NCI-H345 treated with DMSO at 0.1 percent for 48 hours (cell line): ENCODE results near the gene PLAAT4.

Experiments used
- DNase-seq: peaks from one replicate; lab custom pipeline; 2025; ENCODE audit not compliant: unreplicated experiment; lab: John Stamatoyannopoulos, UW

PLAAT4 gene

DNA sequence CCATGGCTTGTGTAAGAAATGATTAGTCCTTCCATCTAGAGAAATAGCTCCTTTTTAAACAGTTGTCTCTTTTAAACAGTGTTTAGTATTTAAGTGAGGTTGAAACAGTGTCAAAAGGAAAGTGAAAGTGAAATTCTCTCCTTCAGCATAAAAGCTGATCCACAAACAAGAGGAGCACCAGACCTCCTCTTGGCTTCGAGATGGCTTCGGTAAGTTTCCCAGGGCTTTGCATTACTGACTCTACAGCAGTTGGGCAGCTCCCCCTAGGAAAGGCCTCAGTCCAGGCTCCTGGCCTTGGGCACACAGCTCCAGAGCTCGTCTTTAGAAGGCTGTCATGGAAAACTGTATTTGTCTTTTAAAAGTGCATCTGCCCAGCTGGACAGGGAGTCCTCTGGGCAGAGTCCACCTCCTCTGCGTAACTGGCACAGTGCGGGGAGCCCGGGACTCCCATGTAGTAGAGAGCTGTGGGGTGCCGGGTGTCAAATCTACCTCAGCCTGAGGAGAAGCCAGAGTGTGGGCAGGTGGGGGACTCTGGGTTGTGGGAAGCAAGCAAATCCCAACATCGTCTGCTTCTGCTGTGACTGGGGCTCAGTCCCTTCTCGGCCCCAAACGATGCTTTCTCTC, at the start of gene PLAAT4:
TSS of gene PLAAT4 (plus strand) at position 140 of the 624 bp plus-strand sequence. CDS start at position 201, 61 bp downstream.
- DNase-seq = no peak

DNA sequence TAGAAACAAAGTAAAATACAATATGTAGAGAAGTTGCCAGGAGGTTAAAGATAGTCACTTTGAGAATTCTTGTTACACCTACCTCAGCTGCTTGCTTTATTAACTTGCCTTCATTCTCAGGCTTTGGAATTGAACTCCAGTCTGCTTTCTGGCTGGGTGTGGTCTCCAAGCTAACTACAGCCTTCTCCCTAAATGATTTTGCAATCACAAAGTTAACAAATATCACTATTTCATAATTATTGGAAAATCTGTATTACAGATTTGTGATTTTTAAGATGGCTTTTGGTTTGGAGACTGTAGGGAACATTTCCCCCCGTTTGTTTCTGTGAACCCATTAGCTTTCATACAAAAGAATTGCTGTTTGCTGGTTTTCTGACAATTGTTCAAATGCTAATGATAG, 47.8 kb upstream of the PLAAT4 start:
- DNase-seq = no peak

DNA sequence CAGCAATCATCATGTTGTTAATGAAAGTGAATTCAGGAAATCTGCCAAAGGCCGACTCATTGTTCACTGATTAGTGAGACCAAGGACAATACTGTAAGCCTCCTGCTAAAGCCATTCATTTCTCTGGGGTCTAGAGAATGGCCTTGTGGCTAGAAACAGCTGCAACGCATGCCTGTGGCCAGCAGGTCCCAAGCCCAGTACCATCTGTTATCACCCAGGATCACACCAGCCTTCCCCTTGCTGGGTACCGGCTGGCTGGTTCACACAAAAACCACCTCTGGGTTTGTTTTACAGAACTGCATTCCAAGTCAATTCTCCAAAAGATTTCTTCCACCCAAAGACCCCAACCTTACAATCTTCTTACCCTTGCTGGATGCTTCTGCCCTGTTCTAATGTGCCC, 46.7 kb upstream of the PLAAT4 start:
- DNase-seq = no peak

DNA sequence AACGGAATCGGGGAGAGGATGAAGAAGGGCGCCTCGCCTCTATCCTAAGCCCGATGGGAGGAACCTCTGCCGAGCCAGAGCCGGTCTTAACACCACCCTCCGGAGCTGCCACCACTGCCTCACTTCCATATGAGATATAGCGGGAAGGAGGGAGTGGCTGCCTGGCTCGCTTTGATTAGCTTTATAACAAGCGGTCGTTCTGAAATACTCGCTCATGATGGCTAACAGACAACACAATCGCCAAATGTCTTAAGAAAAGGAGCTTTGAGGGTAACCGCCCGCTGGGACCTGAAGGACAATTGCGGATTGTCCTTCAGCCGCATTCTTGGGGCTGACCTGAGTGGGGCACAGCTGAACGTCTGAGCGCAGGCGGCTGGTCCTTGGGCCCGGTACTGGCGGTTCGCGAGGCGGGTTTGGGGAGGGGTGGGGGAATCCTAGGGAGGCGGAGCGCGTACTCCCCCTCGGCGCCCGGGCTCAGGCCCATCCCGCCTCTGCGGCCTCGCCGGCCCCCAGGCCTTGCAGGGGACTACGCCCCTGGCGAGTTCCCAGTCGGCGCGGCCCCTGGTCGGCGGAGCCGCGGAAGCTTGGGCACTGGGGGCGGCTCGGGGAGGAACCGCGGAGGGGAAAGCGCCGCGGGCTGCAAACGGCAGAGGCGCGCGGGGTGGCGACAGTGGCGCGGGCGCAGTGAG, 45.9 kb upstream of the PLAAT4 start, which contains the start of gene PLAAT5:
TSS of gene PLAAT5 (minus strand) at position 617 of the 689 bp plus-strand sequence. CDS start at position 484, 133 bp downstream.
- no peak for DNase-seq

- no peak for DNase-seq
These were observed 45.4 kb upstream of the PLAAT4 start for GRCh38 chr11:63491240-63491587.

GRCh38 chr11:63491636-63492372, 44.8 kb upstream of the PLAAT4 start:
- DNase-seq = no peak

DNA sequence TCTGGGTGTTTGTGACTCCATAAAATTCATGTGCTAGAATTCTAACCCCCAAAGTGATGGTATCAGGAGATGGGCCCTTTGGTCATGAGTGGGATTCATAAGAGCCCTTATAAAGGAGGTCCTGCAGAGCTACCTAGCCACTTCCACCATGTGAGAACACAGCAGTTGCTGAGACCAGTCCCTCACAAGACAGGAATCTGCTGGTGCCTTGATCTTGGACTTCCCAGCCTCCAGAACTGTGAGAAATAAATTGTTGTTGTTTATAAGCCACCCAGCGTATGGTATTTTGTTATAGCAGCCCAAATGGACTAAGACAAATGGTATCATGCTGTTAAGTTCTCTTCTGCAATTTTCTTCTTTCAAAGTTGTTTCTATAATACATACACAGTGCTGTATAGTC, 44.2 kb upstream of the PLAAT4 start:
- DNase-seq = no peak

DNA sequence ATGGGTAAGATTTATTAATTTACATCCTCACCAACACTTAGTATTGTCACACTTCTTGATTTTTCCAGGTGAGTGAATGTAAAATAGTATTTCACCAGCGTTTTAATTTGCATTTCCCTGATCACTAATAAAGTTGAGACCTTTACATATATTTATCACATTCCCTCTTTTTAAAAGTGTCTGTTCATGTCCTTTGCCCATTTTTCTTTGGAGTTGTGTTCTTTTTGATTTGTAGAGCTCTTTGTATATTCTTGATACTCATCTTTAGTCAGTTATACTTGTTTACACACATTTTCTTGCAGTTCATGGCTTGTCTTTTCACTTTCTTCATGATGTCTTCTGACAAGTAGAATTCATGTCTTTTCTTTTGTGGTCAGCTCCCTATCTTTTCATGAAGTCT, 43.5 kb upstream of the PLAAT4 start:
- no peak for DNase-seq

GRCh38 chr11:63494975-63495374, 41.6 kb upstream of the PLAAT4 start:
- DNase-seq = no peak

GRCh38 chr11:63499874-63500273, 36.7 kb upstream of the PLAAT4 start:
- DNase-seq = no peak

GRCh38 chr11:63501236-63501635, 35.4 kb upstream of the PLAAT4 start:
- DNase-seq = no peak

- DNase-seq = no peak
These were observed 34.3 kb upstream of the PLAAT4 start for GRCh38 chr11:63502252-63502820.

DNA sequence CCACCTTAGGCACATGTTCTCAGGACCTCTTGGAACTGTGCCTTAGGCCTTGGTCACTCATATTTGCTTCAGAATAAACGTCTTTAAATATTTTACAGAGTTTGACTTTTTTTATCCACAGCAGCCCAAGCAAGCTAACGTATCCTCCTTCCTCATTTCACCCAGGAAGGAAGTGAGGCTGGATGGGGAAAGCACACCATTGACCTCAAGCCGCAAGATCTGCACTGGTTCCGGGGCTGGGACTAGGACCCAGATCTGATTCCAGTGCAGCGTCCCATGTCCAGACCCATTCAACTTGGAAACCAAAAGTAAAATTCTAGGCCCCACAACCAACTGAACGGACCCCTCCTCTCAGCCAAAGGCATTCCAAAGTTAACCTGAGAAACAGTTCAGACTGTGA, 33.1 kb upstream of the PLAAT4 start:
- no peak for DNase-seq

- DNase-seq = no peak
These were observed 32.6 kb upstream of the PLAAT4 start for GRCh38 chr11:63504054-63504453.

GRCh38 chr11:63504933-63505586, 31.5 kb upstream of the PLAAT4 start:
- no peak for DNase-seq

- no peak for DNase-seq
These were observed 30.6 kb upstream of the PLAAT4 start, which contains the start of gene LGALS12 for GRCh38 chr11:63505857-63506528. Gene LGALS12, plus strand, starts transcription at chr11:63506084. Its CDS starts 375 bp downstream, at chr11:63506459.

- DNase-seq = no peak
These were observed 29.7 kb upstream of the PLAAT4 start for GRCh38 chr11:63506876-63507275.

DNA sequence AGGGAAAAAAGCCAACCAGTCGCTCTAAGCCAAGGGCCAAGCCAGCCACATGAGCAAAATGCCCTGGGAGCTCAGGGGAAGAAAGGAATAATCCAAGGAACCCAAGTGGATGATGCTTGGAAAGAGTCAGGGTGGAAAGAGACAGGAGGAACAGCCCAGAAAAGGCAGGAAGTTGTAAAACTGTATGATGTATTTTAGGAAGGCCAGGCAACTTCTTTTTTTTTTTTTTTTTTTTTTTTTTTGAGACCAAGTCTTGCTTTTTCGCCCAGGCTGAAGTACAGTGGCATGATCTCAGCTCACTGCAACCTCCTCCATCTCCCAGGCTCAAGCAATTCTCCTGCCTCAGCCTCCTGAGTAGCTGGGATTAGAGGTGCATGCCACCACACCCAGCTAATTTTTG, 29.1 kb upstream of the PLAAT4 start:
- no peak for DNase-seq

- no peak for DNase-seq
These were observed 28.6 kb upstream of the PLAAT4 start for GRCh38 chr11:63508009-63508408.

DNA sequence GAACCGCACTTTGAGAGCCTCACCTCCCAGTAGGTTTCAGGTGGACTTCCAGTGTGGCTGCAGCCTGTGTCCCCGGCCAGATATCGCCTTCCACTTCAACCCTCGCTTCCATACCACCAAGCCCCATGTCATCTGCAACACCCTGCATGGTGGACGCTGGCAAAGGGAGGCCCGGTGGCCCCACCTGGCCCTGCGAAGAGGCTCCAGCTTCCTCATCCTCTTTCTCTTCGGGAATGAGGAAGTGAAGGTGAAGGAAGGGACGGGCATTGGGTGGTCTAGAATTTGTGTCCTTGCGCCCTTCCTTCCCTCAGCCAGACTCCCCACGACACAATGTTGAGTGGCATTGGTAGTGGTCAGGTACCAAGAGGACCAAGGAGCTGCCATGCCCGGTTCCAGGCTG, 27.9 kb upstream of the PLAAT4 start:
- no peak for DNase-seq
